GM21515 (cell line): ENCODE data around the gene FAM174C.

ENCODE experiments used
- ATAC-seq: cut with Tn5 transposase; IDR thresholded peaks from one replicate; pipeline ENCODE4 v1.9.1; 2021; ENCODE audit not compliant: unreplicated experiment

Gene FAM174C

DNA sequence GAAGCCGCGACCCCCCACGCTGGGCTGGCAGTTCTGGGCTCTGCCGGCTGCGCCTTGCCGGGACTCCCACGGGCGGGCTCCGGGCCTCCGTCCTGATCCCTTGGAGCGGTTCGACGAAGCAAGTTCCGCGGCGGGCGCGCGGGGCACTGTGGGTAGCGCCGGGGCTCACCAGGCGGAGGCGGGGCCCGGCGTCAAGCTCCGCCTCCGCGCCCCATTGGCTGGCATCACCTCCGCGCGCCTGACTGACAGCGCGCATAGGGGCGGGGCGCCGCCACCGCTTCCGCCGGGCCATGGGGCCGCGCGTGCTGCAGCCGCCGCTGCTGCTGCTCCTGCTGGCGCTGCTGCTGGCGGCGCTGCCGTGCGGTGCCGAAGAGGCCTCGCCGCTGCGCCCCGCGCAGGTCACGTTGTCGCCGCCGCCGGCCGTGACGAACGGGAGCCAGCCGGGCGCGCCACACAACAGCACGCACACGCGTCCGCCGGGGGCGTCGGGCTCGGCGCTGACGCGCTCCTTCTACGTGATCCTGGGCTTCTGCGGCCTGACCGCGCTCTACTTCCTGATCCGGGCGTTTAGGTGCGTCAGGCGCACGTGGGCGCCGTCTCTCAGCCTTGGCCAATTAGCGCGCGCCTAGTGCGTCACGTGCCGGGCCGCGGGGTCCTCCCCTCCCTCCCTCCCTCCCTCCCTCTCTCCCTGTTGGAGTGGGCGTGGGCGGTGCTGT lies at the start of gene FAM174C:
TSS of gene FAM174C (plus strand) at position 271 of the 716 bp plus-strand sequence. CDS start at position 291, 20 bp downstream.
- ATAC-seq, result peak; percentile 64

DNA sequence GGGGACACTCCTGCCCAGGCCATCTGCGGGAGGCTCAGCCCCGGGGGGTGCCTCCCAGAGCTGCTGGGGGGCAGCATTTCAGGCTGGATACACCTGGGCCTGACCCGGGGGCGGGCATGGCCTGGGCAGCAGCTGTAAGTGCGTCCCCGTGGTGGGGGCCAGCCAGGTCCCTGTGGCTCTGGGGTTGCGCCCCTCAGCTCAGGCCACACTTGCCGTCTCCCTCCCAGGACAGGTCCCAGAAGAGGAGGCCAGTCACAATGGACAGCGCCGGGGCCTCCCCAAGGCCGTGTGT lies 49.2 kb upstream of the FAM174C start:
- no peak for ATAC-seq

- ATAC-seq, result no peak
Measured at GRCh38 chr19:1226522-1227303, 48.6 kb upstream of the FAM174C start.

DNA sequence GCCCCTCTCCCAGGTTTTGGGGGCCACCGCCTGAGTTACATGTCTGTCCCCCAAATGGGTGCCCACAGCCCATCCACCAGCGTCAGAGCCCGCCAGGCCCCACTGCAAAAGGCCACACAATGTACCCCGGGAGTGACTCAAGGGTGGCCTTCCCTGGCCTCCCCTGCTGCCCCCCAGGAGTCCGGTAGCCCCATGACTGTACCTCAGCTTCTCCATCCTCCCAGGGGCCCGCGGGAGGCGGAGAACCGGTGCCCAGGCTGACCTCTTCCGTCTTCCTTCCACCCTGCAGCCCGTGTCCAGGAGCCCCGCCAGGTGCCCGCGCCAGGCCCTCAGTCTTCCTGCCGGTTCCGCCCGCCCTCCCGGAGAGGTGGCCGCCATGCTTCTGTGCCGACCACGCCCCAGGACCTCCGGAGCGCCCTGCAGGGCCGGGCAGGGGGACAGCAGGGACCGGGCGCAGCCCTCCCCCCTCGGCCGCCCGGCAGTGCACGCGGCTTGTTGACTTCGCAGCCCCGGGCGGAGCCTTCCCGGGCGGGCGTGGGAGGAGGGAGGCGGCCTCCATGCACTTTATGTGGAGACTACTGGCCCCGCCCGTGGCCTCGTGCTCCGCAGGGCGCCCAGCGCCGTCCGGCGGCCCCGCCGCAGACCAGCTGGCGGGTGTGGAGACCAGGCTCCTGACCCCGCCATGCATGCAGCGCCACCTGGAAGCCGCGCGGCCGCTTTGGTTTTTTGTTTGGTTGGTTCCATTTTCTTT lies 47.9 kb upstream of the FAM174C start:
- ATAC-seq, result no peak

DNA sequence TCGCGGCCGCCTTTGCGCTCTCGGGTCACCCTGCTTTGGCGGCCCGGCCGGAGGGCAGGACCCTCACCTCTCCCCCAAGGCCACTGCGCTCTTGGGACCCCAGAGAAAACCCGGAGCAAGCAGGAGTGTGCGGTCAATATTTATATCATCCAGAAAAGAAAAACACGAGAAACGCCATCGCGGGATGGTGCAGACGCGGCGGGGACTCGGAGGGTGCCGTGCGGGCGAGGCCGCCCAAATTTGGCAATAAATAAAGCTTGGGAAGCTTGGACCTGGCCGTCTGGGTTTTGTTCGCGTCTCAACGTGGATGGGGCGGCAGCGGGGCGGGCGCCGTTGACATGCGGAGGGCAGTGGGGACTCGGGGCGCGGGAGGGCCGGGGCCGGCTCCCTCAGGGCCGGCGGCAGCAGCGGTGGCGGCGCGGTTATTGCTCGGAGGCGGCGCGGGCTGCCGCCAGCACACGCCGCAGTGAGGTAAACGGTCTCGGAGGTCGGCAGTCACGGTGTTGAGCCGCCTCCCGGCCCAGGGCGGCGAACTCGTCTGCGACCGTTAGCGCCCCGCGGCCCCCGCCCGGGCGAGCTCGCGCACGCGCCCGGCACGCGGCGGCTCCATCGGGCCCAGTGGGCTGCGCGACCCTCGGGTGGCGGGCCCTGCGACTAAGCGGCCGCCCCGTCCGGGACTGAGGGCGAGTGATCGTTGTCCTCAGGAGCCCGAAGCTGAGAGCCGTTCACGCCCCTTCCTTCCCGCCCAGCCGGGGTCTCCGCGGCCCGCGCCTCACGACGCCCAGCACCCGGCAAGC lies 47.0 kb upstream of the FAM174C start:
- no peak for ATAC-seq

- no peak for ATAC-seq
Measured at GRCh38 chr19:1229056-1229923, 46.0 kb upstream of the FAM174C start.

DNA sequence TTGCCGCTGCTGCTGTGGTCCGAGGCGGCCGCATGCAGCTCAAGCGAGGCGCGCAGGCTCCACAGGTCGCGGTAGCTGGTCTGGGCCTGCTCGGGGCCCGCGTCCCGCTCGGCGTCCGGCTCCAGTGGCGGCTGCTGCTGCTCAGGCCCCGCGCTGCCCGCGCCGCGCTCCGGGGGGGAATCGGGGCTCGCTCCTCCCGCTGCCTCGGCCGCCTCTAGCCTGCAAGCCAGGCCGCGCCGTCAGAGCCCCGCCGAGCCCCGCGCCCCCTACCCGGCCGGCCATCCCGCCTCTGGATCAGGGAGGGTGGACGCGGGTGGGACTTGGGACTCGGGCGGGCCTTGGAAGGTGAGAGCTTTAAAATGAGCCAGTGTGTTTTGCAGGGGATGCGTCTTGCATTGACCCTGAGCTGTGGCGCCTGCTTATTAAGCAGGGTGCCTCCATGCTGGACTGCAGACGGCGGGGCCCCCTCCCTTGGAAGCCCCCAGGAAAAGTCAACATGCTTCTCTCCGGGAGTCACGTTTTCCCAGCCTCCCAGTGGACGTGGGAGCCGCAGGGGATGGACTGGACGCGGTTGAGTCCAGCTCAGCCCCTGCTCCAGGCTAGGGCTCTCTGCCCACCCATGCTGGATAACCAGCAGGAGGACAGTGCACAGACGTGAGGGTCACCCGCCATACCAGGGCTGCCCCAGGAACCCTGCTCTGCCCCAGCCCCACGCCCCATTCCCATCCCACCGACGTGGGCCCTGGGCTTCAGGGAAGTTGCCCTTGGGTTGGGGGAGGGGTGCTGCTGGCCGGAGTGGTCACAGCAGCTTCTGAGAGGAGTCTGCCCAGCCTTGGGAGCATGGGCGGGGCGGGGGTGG lies 45.2 kb upstream of the FAM174C start:
- ATAC-seq, result no peak

DNA sequence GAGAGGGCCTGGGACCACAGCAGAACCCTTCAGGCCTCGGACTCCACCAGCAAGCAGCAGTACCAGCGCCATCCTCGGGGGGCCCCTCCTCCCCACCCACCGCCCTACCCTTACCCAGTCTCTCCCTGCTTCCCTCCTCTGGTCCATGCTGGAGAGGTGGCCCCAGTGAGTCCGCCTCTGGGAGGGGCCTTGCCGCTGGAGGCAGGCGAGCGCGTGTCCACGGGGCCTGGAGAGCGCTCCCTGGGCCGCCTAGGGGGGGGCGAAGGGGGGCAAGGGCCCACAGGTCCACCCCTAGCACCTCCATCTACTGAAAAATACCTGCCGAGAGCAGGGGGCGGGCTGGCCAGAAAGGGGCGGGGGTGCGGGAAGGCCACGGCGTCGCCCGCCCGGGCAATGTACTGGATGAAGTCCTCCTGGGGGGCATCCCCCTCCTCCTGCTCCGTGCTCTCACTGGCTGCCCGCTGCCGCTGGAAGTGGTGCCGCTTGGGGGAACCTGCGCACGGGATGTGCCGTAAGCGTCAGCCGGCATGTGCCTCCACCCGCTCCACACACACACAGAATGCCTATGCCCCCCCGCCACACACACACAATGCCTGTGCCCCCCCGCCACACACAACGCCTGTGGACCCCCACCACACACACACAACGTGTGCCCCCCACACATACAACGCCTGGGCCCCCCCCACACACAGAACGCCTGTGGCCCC lies 44.4 kb upstream of the FAM174C start:
- no peak for ATAC-seq

DNA sequence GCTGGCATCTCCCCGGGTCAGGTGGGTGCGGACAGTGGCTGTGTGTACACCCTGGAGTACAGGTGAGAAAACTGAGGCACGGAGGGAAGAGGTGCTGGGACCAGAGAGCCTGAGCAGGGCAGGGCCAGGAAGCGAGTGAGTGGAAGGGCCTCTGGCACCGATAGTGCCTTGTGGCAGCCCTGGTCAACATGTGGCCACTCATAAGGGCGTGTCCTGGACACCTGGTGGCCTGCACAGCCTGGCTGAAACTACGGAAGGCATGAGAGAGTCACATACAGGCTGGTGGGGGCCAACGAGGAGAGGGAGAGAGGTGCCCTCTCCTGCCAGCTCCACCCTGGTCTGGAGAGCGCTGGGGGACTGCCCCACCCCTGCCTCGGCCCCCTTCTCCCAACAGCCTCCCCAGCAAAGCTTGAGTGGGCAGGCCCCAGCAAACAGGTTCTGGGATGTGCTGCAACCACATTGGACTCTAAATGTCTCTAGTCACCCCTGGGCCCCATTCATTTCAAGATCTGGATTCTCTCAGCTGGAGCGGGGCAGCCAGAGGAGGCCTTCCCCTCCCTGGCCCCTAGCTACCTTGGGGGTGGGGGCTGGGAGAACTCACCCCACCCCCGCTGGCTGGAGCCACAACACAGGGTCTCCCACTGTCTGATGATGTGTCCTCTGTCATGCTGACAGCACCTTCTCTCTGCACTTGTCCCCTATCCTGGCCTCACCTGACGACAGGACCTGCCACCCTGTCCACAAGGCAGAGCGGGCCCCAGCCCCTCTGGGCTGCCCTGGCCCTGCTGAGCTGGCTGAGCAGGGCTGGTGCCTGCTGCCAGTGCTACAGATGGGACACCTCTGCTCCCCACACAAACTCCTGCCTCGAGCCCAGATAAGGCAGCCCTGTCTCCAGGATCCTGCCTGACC lies 43.3 kb upstream of the FAM174C start:
- ATAC-seq, result no peak

GRCh38 chr19:1232652-1233072 lies 42.7 kb upstream of the FAM174C start:
- ATAC-seq, result no peak

GRCh38 chr19:1233115-1233667 lies 42.1 kb upstream of the FAM174C start:
- ATAC-seq, result no peak

- ATAC-seq, result no peak
Measured at GRCh38 chr19:1234051-1234954, 41.0 kb upstream of the FAM174C start.

DNA sequence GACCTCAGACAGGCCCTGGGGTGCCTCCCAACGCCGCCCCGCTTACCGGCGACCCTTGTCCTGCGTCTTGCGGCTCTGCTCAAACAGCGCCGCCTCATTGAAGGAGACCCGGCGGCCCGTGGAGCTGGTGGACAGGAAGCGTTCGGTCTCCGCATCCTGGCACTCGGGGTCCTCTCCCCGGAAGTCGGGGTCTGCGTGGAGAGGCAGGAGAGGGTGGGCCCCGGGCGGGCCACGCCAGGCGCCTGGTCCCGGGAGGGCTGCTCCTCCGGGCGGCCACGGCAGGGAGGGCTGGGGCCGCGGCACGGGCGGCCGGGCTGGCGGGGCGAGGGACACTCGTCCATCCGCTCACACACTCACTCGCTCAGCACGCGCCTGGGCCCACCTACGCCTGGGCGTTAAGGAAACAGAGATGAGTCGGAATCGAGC lies 40.4 kb upstream of the FAM174C start:
- no peak for ATAC-seq

DNA sequence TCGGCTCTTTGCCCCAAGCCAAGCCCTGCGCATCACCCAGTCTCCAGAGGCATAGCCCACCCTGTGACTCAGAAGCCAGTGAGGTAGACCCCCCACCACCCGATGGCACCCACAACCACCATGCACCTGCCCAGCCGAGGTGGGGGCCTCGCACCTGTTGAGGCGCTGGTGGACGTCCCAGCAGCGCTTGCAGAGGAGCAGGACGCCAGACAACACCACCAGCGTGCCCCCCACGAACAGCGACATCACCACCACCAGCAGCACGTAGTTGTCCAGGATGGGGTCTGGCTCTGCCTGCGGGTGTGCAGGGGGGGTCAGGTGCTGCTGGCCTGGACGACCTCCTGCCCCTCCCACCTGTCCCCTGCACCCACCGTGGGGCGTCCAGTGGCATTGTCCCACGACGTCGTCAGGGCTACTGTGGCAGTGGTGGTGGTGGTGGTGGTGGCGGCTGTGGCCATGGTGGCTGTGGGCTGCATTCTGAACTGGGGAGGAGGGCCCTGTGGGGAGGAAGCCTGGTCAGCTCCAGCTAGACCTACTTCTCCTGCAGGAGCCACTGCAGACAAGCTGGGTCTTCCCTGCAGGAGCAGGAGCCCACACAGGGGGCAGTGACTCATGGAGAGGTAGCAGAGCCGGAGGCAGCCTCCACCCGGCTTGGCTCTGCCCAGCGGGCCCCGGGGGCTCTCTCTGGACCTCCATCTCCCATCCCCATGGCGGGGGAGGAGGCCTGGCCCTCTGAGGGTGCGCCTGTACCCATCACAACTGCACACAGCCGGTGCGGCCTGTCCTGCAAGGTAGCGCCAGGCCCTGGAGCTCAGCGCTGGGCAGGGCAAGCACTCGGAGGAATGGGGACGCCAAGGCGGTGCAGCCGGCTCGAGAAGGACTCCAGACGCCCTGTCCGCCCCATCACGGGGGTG lies 39.4 kb upstream of the FAM174C start:
- ATAC-seq, result no peak

DNA sequence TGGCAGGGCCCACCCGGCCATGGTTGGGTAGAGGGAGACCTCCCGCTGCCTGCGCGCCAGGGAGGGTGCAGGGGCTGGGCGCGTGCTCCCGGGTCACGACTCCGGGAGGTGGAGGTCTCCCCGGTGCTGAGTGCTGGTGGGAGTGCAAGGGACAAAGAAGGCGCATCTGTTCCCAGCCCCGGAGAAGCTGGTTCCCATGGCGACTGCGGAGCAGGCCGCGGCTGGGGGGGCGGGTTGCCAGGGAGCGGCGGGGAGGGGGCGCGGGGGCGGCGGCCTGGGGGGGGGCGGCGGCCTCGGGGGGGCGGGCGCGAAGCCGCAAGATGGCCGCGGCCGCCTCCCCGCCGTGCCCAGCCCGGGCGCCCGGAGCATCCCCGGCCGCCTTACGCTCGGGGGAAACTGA lies 38.8 kb upstream of the FAM174C start:
- ATAC-seq, result no peak
